Endothelial cell of umbilical vein (primary cell): ENCODE data around the gene RAMP3. TPM values are rescaled to one million over a fixed set of nuclear protein-coding genes. Genes with fewer than 3 reads are reported as not detected.

ENCODE experiments used
- BruUV-seq: library from RNA; stranded (reverse); fragments of 400-500 nt; replicated peaks from 2 replicates; lab custom pipeline; 2021; lab: Mats Ljungman, UMichigan
- CTCF ChIA-PET: fragments of 300-600, 350-600 bp; sonication (Branson Sonifier 250); formaldehyde crosslinking; loops from one replicate; lab custom pipeline; 2021; ENCODE audit warnings: antibody characterized with exemption, inconsistent platforms; lab: Charles Lee
- POLR2A ChIA-PET: fragments of 300-600, 350-600 bp; sonication (Branson Sonifier 250); formaldehyde crosslinking; loops from one replicate; lab custom pipeline; 2021; ENCODE audit warnings: antibody characterized with exemption, inconsistent platforms; lab: Charles Lee
- DNase-seq: peaks from one replicate; pipeline ENCODE4 v3.0.0-alpha.2; 2011; ENCODE audit warnings: low read depth, low spot score
- FAIRE-seq: peaks from 2 replicates; lab custom pipeline; 2011; peaks lifted over from hg19 to GRCh38; lab: Jason Lieb, UNC
- H2AFZ ChIP-seq: 2 replicates; pipeline ENCODE4 v1.6.0; 2012; ENCODE audit warnings: low read depth, low read length, control low read depth, inconsistent platforms
- H3K27ac ChIP-seq: 2 replicates; pipeline ENCODE4 v1.5.1; 2011; ENCODE audit warnings: low read depth, mild to moderate bottlenecking, control low read depth, low read length, moderate library complexity; ENCODE audit not compliant: insufficient read depth
- H3K27me3 ChIP-seq, 2 experiments: 2 replicates each; pipeline versions ENCODE4 v1.6.0 to v1.6.1; 2011; ENCODE audit warnings: low read length in 2 of 2, mixed read lengths in 1 of 2; ENCODE audit not compliant: control insufficient read depth in 2 of 2, insufficient read depth in 2 of 2
- H3K36me3 ChIP-seq, 2 experiments: 2 replicates in 1 of 2; 3 replicates in 1 of 2; pipeline ENCODE4 v1.5.1; 2011; ENCODE audit warnings: low read length in 2 of 2, mild to moderate bottlenecking in 1 of 2, moderate library complexity in 1 of 2; ENCODE audit not compliant: control insufficient read depth in 2 of 2, insufficient read depth in 2 of 2; ENCODE audit errors: extremely low read depth in 1 of 2
- H3K4me1 ChIP-seq: 3 replicates; pipeline ENCODE4 v1.5.1; 2011; ENCODE audit warnings: mild to moderate bottlenecking, low read length; ENCODE audit not compliant: control insufficient read depth, insufficient read depth; ENCODE audit errors: extremely low read depth
- H3K4me2 ChIP-seq: 2 replicates; pipeline ENCODE4 v1.6.1; 2011; ENCODE audit warnings: low read length, control low read depth, mixed read lengths; ENCODE audit not compliant: insufficient read depth
- H3K4me3 ChIP-seq, 3 experiments: fragments of 200-600 bp in 1 of 3; sonication (generic), shearing (Covaris generic) in 1 of 3; replicated peaks in 1 of 3; 2 replicates each; pipeline ENCODE4 v1.5.1; 2011 to 2016; ENCODE audit warnings: control low read depth in 3 of 3, low read length in 3 of 3, mild to moderate bottlenecking in 2 of 3, inconsistent platforms in 1 of 3, low read depth in 1 of 3, moderate library complexity in 1 of 3; ENCODE audit not compliant: insufficient read depth in 1 of 3
- H3K79me2 ChIP-seq: 2 replicates; pipeline ENCODE4 v1.6.0; 2012; ENCODE audit warnings: low read length, inconsistent platforms; ENCODE audit not compliant: control insufficient read depth, insufficient read depth
- H3K9ac ChIP-seq: replicated peaks from 2 replicates; pipeline ENCODE3; 2011; ENCODE audit warnings: low read length, control low read depth; ENCODE audit not compliant: insufficient read depth; ENCODE audit errors: extremely low read depth
- H3K9me1 ChIP-seq: replicated peaks from 3 replicates; pipeline ENCODE4 v1.6.0; 2011; ENCODE audit warnings: mild to moderate bottlenecking, low read length; ENCODE audit not compliant: control insufficient read depth, insufficient read depth; ENCODE audit errors: extremely low read depth
- H3K9me3 ChIP-seq: replicated peaks from 2 replicates; pipeline ENCODE4 v1.5.1; 2012; ENCODE audit warnings: low read length, inconsistent platforms; ENCODE audit not compliant: control insufficient read depth, insufficient read depth
- H4K20me1 ChIP-seq: replicated peaks from 2 replicates; pipeline ENCODE3; 2011; ENCODE audit warnings: mild to moderate bottlenecking, low read length; ENCODE audit not compliant: control insufficient read depth, insufficient read depth; ENCODE audit errors: extremely low read depth
- CTCF ChIP-seq, 2 donors: IDR thresholded peaks; 1 replicate in 1 of 2; 2 replicates in 1 of 2; pipeline ENCODE4 v1.5.1; 2011; ENCODE audit warnings: low read length in 2 of 2, mild to moderate bottlenecking in 2 of 2, moderate library complexity in 2 of 2, control low read depth in 1 of 2, inconsistent platforms in 1 of 2, low read depth in 1 of 2; ENCODE audit not compliant: insufficient read depth in 1 of 2; ENCODE audit errors: extremely low read depth in 1 of 2
- EZH2 ChIP-seq: IDR thresholded peaks from 2 replicates; pipeline ENCODE4 v1.6.1; 2012; ENCODE audit warnings: borderline replicate concordance, low read depth, mild to moderate bottlenecking, moderate library complexity, low read length, inconsistent platforms; ENCODE audit not compliant: severe bottlenecking
- FOS ChIP-seq: IDR thresholded peaks from 2 replicates; pipeline ENCODE4 v1.6.1; 2011; ENCODE audit warnings: mild to moderate bottlenecking, low read length, moderate library complexity, borderline replicate concordance; ENCODE audit not compliant: insufficient read depth
- GATA2 ChIP-seq: IDR thresholded peaks from 2 replicates; pipeline ENCODE4 v1.7.0; 2011; ENCODE audit warnings: low read depth, mild to moderate bottlenecking, moderate library complexity, mixed read lengths, low read length; ENCODE audit not compliant: insufficient read length, insufficient read depth
- JUN ChIP-seq: IDR thresholded peaks from 2 replicates; pipeline ENCODE4 v1.6.1; 2011; ENCODE audit warnings: borderline replicate concordance, low read depth; ENCODE audit not compliant: insufficient read length, insufficient read depth
- MAX ChIP-seq: IDR thresholded peaks from 2 replicates; pipeline ENCODE4 v1.6.1; 2011; ENCODE audit not compliant: insufficient read depth, insufficient read length
- MYC ChIP-seq: IDR thresholded peaks from one replicate; pipeline ENCODE4 v1.6.1; 2011; ENCODE audit warnings: mild to moderate bottlenecking, low read depth, low read length
- POLR2A ChIP-seq: IDR thresholded peaks from 2 replicates; pipeline ENCODE4 v1.6.1; 2012; ENCODE audit warnings: low read depth, mild to moderate bottlenecking, control low read depth, low read length
- POLR2AphosphoS5 ChIP-seq: IDR thresholded peaks from 2 replicates; pipeline ENCODE4 v1.6.1; 2012; ENCODE audit warnings: low read depth, mild to moderate bottlenecking, control low read depth, low read length, moderate library complexity; ENCODE audit not compliant: insufficient read depth
- dilution Hi-C: fragments of 300-500 bp; cut with MboI; formaldehyde crosslinking; loops from one replicate; pipeline ENCODE4 v1.15.0; 2019; ENCODE audit warnings: low sequenced_read_pairs; ENCODE audit not compliant: extremely low pct_ligation_motif_present
- intact Hi-C: fragments of 100-400 bp; cut with micrococcal nuclease; formaldehyde crosslinking; loops from one replicate; pipeline ENCODE4 v1.10.0; 2022
- polyA plus RNA-seq, 4 experiments: library from polyadenylated mRNA; depleted of rRNA in 3 of 4; stranded (reverse) in 3 of 4; unstranded in 1 of 4; fragments of >200 nt; gene quantifications; 2 replicates each; pipeline versions ENCODE4 v1.2.1 to v1.2.3, GENCODE V29; 2011 to 2012; ENCODE audit warnings: missing spikeins in 1 of 4
- total RNA-seq: library from RNA; stranded (reverse); gene quantifications from 2 replicates; pipeline ENCODE4 v1.2.3, GENCODE V29; 2021

RAMP3 gene
- total and polyA plus RNA-seq, 2 donors (not counting 3 experiments of a cell fraction or from before 2014, with no cell fraction given): not detected

GRCh38 chr7:45129906-45130305 lies 27.7 kb upstream of the RAMP3 start:
- H3K9ac ChIP-seq: no peak overlapping the region
- ChIA-PET POLR2A (no interaction called here), CTCF (interaction anchor here (9.8 kb wide), 1 partner anchor 157 kb away, joined by 585 read pairs; no protein-coding TSS in a partner anchor)
- H3K27me3 ChIP-seq: no peaks in the 10 kb centered on the region
- H3K4me2 ChIP-seq: no peak overlapping the region
- no peaks in the 10 kb centered on the region for H3K79me2 ChIP-seq
- H3K9me3 ChIP-seq: no peaks in the 10 kb centered on the region
- dilution Hi-C loops: no loop called here
- H3K4me1 ChIP-seq: no peaks in the 10 kb centered on the region
- no peaks in the 10 kb centered on the region for H3K9me1 ChIP-seq
- DNase-seq (no peak), FAIRE-seq (no peak)
- H3K27ac ChIP-seq: no peak overlapping the region
- no TSS peak for BruUV-seq
- TF ChIP-seq MYC (no peak), POLR2A (no peak), EZH2 (no peak), JUN (no peak), GATA2 (no peak), CTCF (IDR thresholded peaks at IDR 0.05; ENCODE audit: extremely low read depth in 1 of 2, insufficient read depth in 1 of 2, low read depth in 1 of 2, low read length in 2 of 2) (no peak), MAX (no peak), POLR2AphosphoS5 (no peak), FOS (no peak)
- H3K4me3 ChIP-seq: no peak overlapping the region
- intact Hi-C loops: no loop called here
- H2AFZ ChIP-seq: no peak overlapping the region
- no peaks in the 10 kb centered on the region for H4K20me1 ChIP-seq
- no peaks in the 10 kb centered on the region for H3K36me3 ChIP-seq
